ENCODE measurements around the gene COL23A1.

The COL23A1 gene

GRCh38 chr5:178431063-178431781, 159.0 kb downstream of the COL23A1 start:
- DNase-seq = no peak

GRCh38 chr5:178430186-178431062, 159.8 kb downstream of the COL23A1 start:
- DNase-seq = no peak

GRCh38 chr5:178429491-178430185, 160.6 kb downstream of the COL23A1 start:
- DNase-seq = no peak

GRCh38 chr5:178429156-178429468, 161.1 kb downstream of the COL23A1 start:
- DNase-seq = no peak

GRCh38 chr5:178428341-178429155, 161.6 kb downstream of the COL23A1 start:
- DNase-seq = no peak

- DNase-seq = no peak
Measured at GRCh38 chr5:178427576-178428197, 162.5 kb downstream of the COL23A1 start.

- no peak for DNase-seq
Measured at GRCh38 chr5:178426326-178427130, 163.7 kb downstream of the COL23A1 start.

- no peak for DNase-seq
Measured at GRCh38 chr5:178425621-178426068, 164.5 kb downstream of the COL23A1 start.

GRCh38 chr5:178424810-178425177, 165.4 kb downstream of the COL23A1 start:
- no peak for DNase-seq

GRCh38 chr5:178423901-178424809, 166.0 kb downstream of the COL23A1 start:
- DNase-seq = no peak

GRCh38 chr5:178423431-178423830, 166.8 kb downstream of the COL23A1 start:
- no peak for DNase-seq

- no peak for DNase-seq
Measured at GRCh38 chr5:178422400-178422775, 167.8 kb downstream of the COL23A1 start.

- DNase-seq = no peak
Measured at GRCh38 chr5:178421699-178422399, 168.3 kb downstream of the COL23A1 start.

- DNase-seq = no peak
Measured at GRCh38 chr5:178421128-178421527, 169.1 kb downstream of the COL23A1 start.

- no peak for DNase-seq
Measured at GRCh38 chr5:178420354-178420781, 169.8 kb downstream of the COL23A1 start.

GRCh38 chr5:178419651-178420050, 170.5 kb downstream of the COL23A1 start:
- DNase-seq = no peak

- no peak for DNase-seq
Measured at GRCh38 chr5:178419196-178419595, 171.0 kb downstream of the COL23A1 start.

GRCh38 chr5:178418471-178419010, 171.7 kb downstream of the COL23A1 start:
- no peak for DNase-seq

GRCh38 chr5:178418031-178418430, 172.2 kb downstream of the COL23A1 start:
- no peak for DNase-seq

Data from NCI-H345 (cell line).